K562 (cell line): ENCODE data around the gene TCF12. TPM values are rescaled to one million over a fixed set of nuclear protein-coding genes. Genes with fewer than 3 reads are reported as not detected.
A peak's percentile ranks its signal among the peaks of the same experiment; 100 is the strongest.

ENCODE experiments used
- ATAC-seq: fragments of 200-7000 bp; cut with Tn5 transposase; 3 replicates; pipeline ENCODE4 v1.9.1; 2020; ENCODE audit warnings: moderate library complexity
- BruUV-seq: library from RNA; stranded (reverse); fragments of 400-500 nt; replicated peaks from 2 replicates; lab custom pipeline; 2021; lab: Mats Ljungman, UMichigan
- CTCF ChIA-PET: fragments of 300-600 bp; formaldehyde crosslinking; extraction: SDS; loops from one replicate; lab custom pipeline; 2021; ENCODE audit warnings: low intra/inter-chr PET ratio; lab: Yijun Ruan, JAX
- POLR2A ChIA-PET: fragments of 300-600, 350-650 bp; sonication (Branson Sonifier 250); formaldehyde crosslinking; extraction: SDS; loops from one replicate; lab custom pipeline; 2021; ENCODE audit warnings: antibody characterized with exemption, inconsistent platforms; lab: Yijun Ruan, JAX
- DNase-seq, 4 experiments: peaks; one replicate each; pipeline versions ENCODE4 v3.0.0 to v3.0.0-alpha.2; 2011 to 2018; ENCODE audit warnings: low spot score in 3 of 4, mixed read lengths in 3 of 4; ENCODE audit errors: extremely low read depth in 1 of 4
- FAIRE-seq: peaks from 2 replicates; lab custom pipeline; 2011; peaks lifted over from hg19 to GRCh38; lab: Jason Lieb, UNC
- H2AFZ ChIP-seq: 2 replicates; pipeline ENCODE4 v1.6.0; 2011; ENCODE audit warnings: low read depth, low read length, control low read depth, inconsistent platforms
- H3K27ac ChIP-seq: fragments of 200-600 bp; 3 replicates; pipeline ENCODE4 v1.8.0; 2011; ENCODE audit warnings: low read depth, mild to moderate bottlenecking, control low read depth, inconsistent platforms, low read length, moderate library complexity, mixed read lengths; ENCODE audit errors: extremely low read depth
- H3K27me3 ChIP-seq, 2 experiments: fragments of 300-600 bp in 1 of 2; 2 replicates in 1 of 2; 3 replicates in 1 of 2; pipeline versions ENCODE4 v1.6.0 to v1.8.0; 2011; ENCODE audit warnings: inconsistent platforms in 2 of 2, low read length in 2 of 2, mild to moderate bottlenecking in 1 of 2, mixed read lengths in 1 of 2, moderate library complexity in 1 of 2; ENCODE audit not compliant: control insufficient read depth in 2 of 2, insufficient read depth in 2 of 2
- H3K36me3 ChIP-seq: fragments of 300-600 bp; 3 replicates; pipeline ENCODE4 v1.8.0; 2011; ENCODE audit warnings: mild to moderate bottlenecking, low read length, inconsistent platforms; ENCODE audit not compliant: control insufficient read depth, insufficient read depth
- H3K4me1 ChIP-seq, 2 experiments: fragments of 200-600 bp in 1 of 2; replicated peaks in 1 of 2; 2 replicates in 1 of 2; 3 replicates in 1 of 2; pipeline versions ENCODE4 v1.5.1 to v1.8.0; 2011; ENCODE audit warnings: inconsistent platforms in 2 of 2, low read length in 2 of 2, mild to moderate bottlenecking in 1 of 2, mixed read lengths in 1 of 2, moderate library complexity in 1 of 2; ENCODE audit not compliant: control insufficient read depth in 2 of 2, insufficient read depth in 2 of 2
- H3K4me2 ChIP-seq: 2 replicates; pipeline ENCODE4 v1.6.1; 2011; ENCODE audit warnings: low read length, control low read depth, inconsistent platforms, mixed read lengths; ENCODE audit not compliant: insufficient read depth
- H3K4me3 ChIP-seq: fragments of 200-600 bp; sonication (generic), shearing (Covaris generic); 2 replicates; pipeline ENCODE4 v1.5.1; 2016; ENCODE audit warnings: control low read depth, inconsistent platforms
- H3K79me2 ChIP-seq: fragments of 200-600 bp; 3 replicates; pipeline ENCODE4 v1.8.0; 2011; ENCODE audit warnings: low read length, inconsistent platforms; ENCODE audit not compliant: control insufficient read depth, insufficient read depth
- H3K9ac ChIP-seq, 2 experiments: 2 replicates each; pipeline versions ENCODE4 v1.6.0 to v1.6.1; 2011; ENCODE audit warnings: low read depth in 2 of 2, low read length in 2 of 2, control low read depth in 1 of 2, inconsistent platforms in 1 of 2, mild to moderate bottlenecking in 1 of 2, mixed read lengths in 1 of 2; ENCODE audit not compliant: insufficient read depth in 1 of 2
- H3K9me1 ChIP-seq: one replicate; pipeline ENCODE4 v1.6.0; 2011; ENCODE audit warnings: inconsistent platforms, mild to moderate bottlenecking, low read length, moderate library complexity; ENCODE audit not compliant: control insufficient read depth, insufficient read depth
- H3K9me3 ChIP-seq: replicated peaks from 2 replicates; pipeline ENCODE4 v1.5.1; 2011; ENCODE audit warnings: low read depth, low read length, inconsistent platforms; ENCODE audit not compliant: control insufficient read depth, insufficient read depth
- H4K20me1 ChIP-seq: replicated peaks from 2 replicates; pipeline ENCODE4 v1.6.1; 2011; ENCODE audit warnings: low read length, inconsistent platforms, mixed read lengths; ENCODE audit not compliant: control insufficient read depth, insufficient read depth
- DMBX1 ChIP-seq: fragments of 250-450 bp; sonication (Bioruptor Pico); IDR thresholded peaks from 2 replicates; pipeline ENCODE4 v1.8.0; 2022; ENCODE audit warnings: inconsistent platforms, mild to moderate bottlenecking, moderate library complexity, borderline replicate concordance
- KDM1A ChIP-seq, 2 experiments: fragments of 450-650 bp; IDR thresholded peaks; 2 replicates each; pipeline ENCODE4 v1.6.1; 2016; ENCODE audit warnings: mild to moderate bottlenecking in 2 of 2
- MYNN ChIP-seq, 2 experiments: sonication (generic); formaldehyde crosslinking in 1 of 2; IDR thresholded peaks; 2 replicates each; pipeline versions ENCODE4 v1.5.0 to v1.6.1; 2016 to 2020; ENCODE audit warnings: antibody characterized with exemption in 1 of 2, missing genetic modification reagents in 1 of 2
- RBM25 ChIP-seq: fragments of 200-400 bp; formaldehyde crosslinking; IDR thresholded peaks from 2 replicates; pipeline ENCODE4 v1.6.1; 2018; ENCODE audit warnings: low read length, low read depth, moderate library complexity; ENCODE audit not compliant: severe bottlenecking
- SP1 ChIP-seq: sonication (generic); formaldehyde crosslinking; IDR thresholded peaks from 2 replicates; pipeline ENCODE4 v1.8.1; 2022; ENCODE audit warnings: mild to moderate bottlenecking, missing genetic modification reagents
- SRSF3 ChIP-seq: fragments of 200-400 bp; formaldehyde crosslinking; IDR thresholded peaks from 2 replicates; pipeline ENCODE4 v1.6.1; 2016; ENCODE audit warnings: mild to moderate bottlenecking, low read length, moderate library complexity; ENCODE audit not compliant: insufficient read depth
- TAF15 ChIP-seq: fragments of 200-400 bp; formaldehyde crosslinking; IDR thresholded peaks from 2 replicates; pipeline ENCODE4 v1.6.1; 2017; ENCODE audit warnings: mild to moderate bottlenecking, low read depth, low read length, moderate library complexity
- TRIM28 ChIP-seq: fragments of 450-650 bp; IDR thresholded peaks from 2 replicates; pipeline ENCODE4 v1.6.1; 2017
- WHSC1 ChIP-seq: IDR thresholded peaks from one replicate; pipeline ENCODE4 v1.6.1; 2012; ENCODE audit warnings: low read length, control low read depth, inconsistent platforms
- ZNF146 ChIP-seq: IDR thresholded peaks from one replicate; pipeline ENCODE4 v1.6.1; 2018; ENCODE audit warnings: missing compliant biosample characterization; ENCODE audit not compliant: unreplicated experiment
- WGBS: fragments of 100-300 bp; shearing (Covaris generic); methylation state at CpG from one replicate; pipeline ENCODE4 v1.1.6; 2016; ENCODE audit warnings: low coverage, mixed read lengths; ENCODE audit not compliant: insufficient coverage; ENCODE audit errors: missing lambda C conversion rate; 5-methylcytosine and 5-hydroxymethylcytosine counted together
- in situ Hi-C: fragments of 300-500 bp; cut with MboI; formaldehyde crosslinking; loops from 4 replicates; pipeline ENCODE4 v1.15.0; 2018; ENCODE audit warnings: inconsistent platforms, mixed read lengths
- intact Hi-C: fragments of 100-400 bp; cut with micrococcal nuclease; formaldehyde crosslinking; loops from 2 replicates; pipeline ENCODE4 v1.14.2; 2022
- polyA plus RNA-seq, 8 experiments: library from polyadenylated mRNA; depleted of rRNA in 4 of 8; stranded (reverse) in 5 of 8; unstranded in 3 of 8; fragments of >200 nt; fragmentation: Nextera tagmentation in 2 of 8; fragmentation: Illumina TruSeq in 1 of 8; extraction: Ambion mirVana in 2 of 8; extraction: Trizol in 1 of 8; gene quantifications; 2 replicates each; pipeline versions ENCODE4 v1.2.1 to v1.2.3, GENCODE V29; 2011 to 2014; ENCODE audit warnings: inconsistent platforms in 1 of 8, missing spikeins in 1 of 8
- total RNA-seq, 7 experiments: library from RNA; depleted of rRNA in 6 of 7; stranded (reverse); fragments of >200 nt in 6 of 7; fragmentation: Illumina TruSeq in 2 of 7; extraction: Trizol in 2 of 7; gene quantifications; 2 replicates each; pipeline versions ENCODE4 v1.2.1 to v1.2.3, GENCODE V29; 2011 to 2021; ENCODE audit warnings: low replicate concordance in 1 of 7
- TF ChIP-seq, protein P1 (sequence below): fragments of 250-450 bp; sonication (Bioruptor Pico); IDR thresholded peaks from 2 replicates; pipeline ENCODE4 v1.8.0; 2022; ENCODE audit warnings: moderate library complexity, mild to moderate bottlenecking, inconsistent platforms

The TCF12 gene
- total and polyA plus RNA-seq, 9 of the 15 experiments (the other 6 are each of a cell fraction or from before 2014, with no cell fraction given): 10.5 to 132 (median 52.9) TPM

DNA sequence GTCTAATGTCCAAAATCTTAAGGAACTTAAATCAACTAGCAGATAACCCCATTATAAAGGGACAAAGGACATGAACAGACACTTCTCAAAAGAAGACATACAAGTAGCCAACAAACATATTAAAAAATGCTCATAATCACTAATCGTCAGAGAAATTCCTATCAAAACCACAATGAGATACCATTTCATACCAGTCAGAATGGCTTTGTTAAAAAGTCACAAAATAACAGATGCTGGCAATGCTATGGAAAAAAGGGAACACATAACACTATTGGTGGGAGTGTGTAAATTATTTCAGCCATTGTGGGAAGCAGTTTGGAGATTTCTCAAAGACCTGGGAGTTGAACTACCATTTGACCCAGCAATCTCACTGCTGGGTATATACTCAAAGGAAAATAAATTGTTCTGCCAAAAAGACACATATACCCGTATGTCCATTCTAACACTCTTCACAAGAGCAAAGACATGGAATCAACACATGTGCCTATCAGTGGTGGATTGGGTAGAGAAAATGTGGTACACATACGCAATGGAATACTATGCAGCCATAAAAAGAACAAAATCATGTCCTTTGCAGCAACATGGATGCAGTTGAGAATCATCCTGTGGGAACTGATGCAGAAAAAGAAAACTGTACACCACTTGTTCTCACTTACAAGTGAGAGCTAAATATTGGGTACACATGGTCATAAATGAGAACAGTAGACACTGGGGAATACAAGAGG lies 78.5 kb downstream of the TCF12 start:
- TF ChIP-seq SRSF3 (no peak), MYNN (IDR thresholded peaks at IDR 0.05) (no peak), MYNN (CRISPR knock-in tag; IDR thresholded peaks at IDR 0.05) (no peak), SP1 (no peak), WHSC1 (no peak), ZNF146 (CRISPR knock-in tag) (peak; percentile 85), RBM25 (peak; percentile 25), TRIM28 (no peak), DMBX1 (CRISPR knock-in tag) (no peak), KDM1A (IDR thresholded peaks at IDR 0.05) (0 out of 4 replicates have a peak, but pooled peaks of 1 of the 2 experiments have one; percentile 17), TAF15 (no peak)
- TF ChIP-seq, protein P1, sequence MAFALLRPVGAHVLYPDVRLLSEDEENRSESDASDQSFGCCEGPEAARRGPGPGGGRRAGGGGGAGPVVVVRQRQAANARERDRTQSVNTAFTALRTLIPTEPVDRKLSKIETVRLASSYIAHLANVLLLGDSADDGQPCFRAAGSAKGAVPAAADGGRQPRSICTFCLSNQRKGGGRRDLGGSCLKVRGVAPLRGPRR (CRISPR knock-in tag): no peak
- H3K9me3 ChIP-seq: no peaks in the 10 kb centered on the region
- H3K9me1 ChIP-seq: no peaks in the 10 kb centered on the region
- no peaks in the 10 kb centered on the region; a peak in 1 of 5 replicates for H3K4me1 ChIP-seq
- 91% methylated on average over 3 of the region's 3 CpGs for WGBS
- no peaks in the 10 kb centered on the region for H3K27me3 ChIP-seq
- peaks cover 13% of the 10 kb centered on the region; the same call in 2 of the 3 replicates for H3K36me3 ChIP-seq
- H3K79me2 ChIP-seq: peaks cover 46% of the 10 kb centered on the region
- H3K4me3 ChIP-seq: no peak overlapping the region
- in situ Hi-C loops (no loop called here), intact Hi-C loops (no loop called here)
- FAIRE-seq (peak; percentile 49), DNase-seq (no peak), ATAC-seq (no peak)
- no peak overlapping the region for H2AFZ ChIP-seq
- BruUV-seq: TSS peak; percentile 6
- no peaks in the 10 kb centered on the region for H4K20me1 ChIP-seq
- H3K27ac ChIP-seq: no peak overlapping the region
- ChIA-PET CTCF (no interaction called here), POLR2A (no interaction called here)
- H3K9ac ChIP-seq: no peak overlapping the region
- H3K4me2 ChIP-seq: no peak overlapping the region
